Fibroblast of the aortic adventitia (primary cell): ENCODE measurements around the gene CEMIP. TPM values are rescaled to one million over a fixed set of nuclear protein-coding genes. Genes with fewer than 3 reads are reported as not detected.

Experiments
- DNase-seq: peaks from one replicate; pipeline ENCODE4 v3.0.0-alpha.2; 2010; ENCODE audit warnings: low read depth
- H3K4me3 ChIP-seq: 2 replicates; pipeline ENCODE4 v1.5.1; 2011; ENCODE audit warnings: low read depth, mild to moderate bottlenecking, control low read depth, low read length, moderate library complexity
- total RNA-seq: library from RNA; depleted of rRNA; stranded (reverse); fragments of >200 nt; gene quantifications from 2 replicates; pipeline ENCODE4 v1.2.3, GENCODE V29; 2012; ENCODE audit warnings: low replicate concordance
- TF ChIP-seq, protein P1 (sequence below): IDR thresholded peaks from 2 replicates; pipeline ENCODE4 v1.5.1; 2011; ENCODE audit warnings: mild to moderate bottlenecking, low read length, control low read depth, inconsistent platforms; ENCODE audit not compliant: insufficient read depth

Gene CEMIP
- total RNA-seq, 1 donor: 225 TPM

DNA sequence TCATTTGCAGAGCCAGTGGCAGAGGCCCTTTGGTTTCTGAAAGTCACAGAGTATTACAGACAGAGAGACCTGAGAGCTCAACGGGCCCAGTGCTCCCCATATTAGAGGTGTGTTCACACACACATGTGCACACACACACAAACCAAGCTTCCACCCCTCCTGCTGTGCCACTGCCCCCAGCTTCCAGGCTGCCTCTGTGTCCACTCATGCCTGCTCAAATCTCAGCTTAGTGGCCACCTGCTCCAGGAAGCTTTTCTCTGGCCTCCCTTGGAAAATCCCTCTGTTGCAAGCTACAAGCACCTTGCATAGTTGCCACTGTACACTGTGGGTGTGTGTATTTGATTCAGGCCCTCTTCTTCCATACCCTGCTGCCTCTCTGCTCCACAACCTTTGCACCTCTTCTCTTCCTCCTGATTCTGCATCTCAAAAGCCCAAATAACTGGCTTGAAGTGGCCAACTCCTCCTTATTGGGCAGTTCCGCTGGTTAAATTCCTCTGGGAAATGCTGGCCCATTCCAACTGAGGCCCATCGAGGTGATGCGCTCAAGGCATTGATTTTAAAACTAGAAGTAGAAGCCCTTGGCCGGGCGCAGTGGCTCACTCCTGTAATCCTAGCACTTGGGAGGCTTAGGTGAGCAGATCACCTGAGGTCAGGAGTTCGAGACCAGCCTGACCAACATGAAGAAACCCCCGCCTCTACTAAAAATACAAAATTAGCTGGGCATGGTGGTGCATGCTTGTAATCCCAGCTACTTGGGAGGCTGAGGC is 187.4 kb downstream of the CEMIP start:
- H3K4me3 ChIP-seq: no peak overlapping the region
- DNase-seq: no peak
- TF ChIP-seq, protein P1, sequence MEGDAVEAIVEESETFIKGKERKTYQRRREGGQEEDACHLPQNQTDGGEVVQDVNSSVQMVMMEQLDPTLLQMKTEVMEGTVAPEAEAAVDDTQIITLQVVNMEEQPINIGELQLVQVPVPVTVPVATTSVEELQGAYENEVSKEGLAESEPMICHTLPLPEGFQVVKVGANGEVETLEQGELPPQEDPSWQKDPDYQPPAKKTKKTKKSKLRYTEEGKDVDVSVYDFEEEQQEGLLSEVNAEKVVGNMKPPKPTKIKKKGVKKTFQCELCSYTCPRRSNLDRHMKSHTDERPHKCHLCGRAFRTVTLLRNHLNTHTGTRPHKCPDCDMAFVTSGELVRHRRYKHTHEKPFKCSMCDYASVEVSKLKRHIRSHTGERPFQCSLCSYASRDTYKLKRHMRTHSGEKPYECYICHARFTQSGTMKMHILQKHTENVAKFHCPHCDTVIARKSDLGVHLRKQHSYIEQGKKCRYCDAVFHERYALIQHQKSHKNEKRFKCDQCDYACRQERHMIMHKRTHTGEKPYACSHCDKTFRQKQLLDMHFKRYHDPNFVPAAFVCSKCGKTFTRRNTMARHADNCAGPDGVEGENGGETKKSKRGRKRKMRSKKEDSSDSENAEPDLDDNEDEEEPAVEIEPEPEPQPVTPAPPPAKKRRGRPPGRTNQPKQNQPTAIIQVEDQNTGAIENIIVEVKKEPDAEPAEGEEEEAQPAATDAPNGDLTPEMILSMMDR: no peak

DNA sequence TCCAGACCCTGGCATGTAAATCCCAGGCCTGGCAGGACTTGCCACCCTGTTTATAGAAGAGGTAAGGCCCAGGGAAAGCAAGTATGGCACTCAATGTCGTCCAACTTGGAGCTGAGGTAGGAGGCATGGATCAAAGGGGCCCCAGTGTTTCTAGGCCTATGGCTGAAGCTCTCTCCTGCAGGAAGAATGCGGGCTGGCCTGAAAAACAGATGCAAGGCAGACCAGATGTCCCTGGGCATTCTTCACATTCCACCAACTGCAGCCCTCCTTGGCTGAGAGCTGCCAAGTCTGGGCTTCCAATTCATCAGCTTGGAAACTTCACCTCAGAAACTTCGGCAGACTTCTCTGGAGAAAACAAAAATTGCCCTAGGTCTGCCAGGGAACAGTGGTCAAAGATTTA is 188.3 kb downstream of the CEMIP start:
- H3K4me3 ChIP-seq: no peak overlapping the region
- TF ChIP-seq, protein P1: no peak
- peak; percentile 89 for DNase-seq

DNA sequence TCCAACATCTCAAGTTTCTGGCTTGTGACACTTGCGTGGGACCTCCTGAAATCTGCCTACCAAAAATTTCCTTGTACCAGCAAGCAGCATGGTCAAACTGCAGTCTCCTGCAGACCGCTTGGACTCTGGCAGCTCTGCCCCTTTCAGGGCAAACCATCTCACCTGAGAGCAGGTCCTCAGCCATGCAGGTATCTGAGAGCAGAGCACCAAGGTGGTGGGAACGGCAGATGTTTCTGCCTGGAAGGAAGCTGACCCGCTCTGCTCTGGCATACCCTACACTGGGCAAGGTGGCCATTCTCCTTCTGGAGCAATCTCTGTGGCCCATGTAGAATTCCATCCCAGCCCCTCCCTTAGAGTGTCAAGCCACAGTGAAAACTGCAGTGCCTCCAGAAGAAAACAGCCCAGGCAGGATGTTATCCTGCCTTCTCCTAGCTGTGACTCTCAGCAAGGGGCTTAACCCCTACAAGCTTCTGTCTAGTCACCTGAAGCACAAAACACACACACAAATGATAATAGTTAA is 188.9 kb downstream of the CEMIP start:
- no peak for DNase-seq
- H3K4me3 ChIP-seq: no peak overlapping the region

DNA sequence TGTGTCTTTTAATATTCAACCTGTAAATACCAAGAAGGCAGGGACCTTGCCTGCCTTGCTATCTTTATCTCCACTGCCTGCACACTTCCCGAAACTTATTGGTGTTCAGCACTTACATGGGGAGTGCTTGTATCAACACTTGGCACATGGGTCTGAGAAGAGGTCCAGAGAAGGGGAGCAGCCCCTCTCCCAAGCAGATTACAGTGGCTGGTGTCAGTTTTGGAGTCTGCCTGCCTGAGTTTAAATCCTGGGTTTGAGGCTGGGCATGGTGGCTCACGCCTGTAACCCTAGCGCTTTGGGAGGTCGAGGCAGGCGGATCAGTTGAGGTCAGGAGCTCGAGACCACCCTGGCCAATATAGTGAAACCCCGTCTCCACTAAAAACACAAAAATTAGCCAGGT is 190.1 kb downstream of the CEMIP start:
- TF ChIP-seq, protein P1: no peak
- DNase-seq: no peak
- H3K4me3 ChIP-seq: no peak overlapping the region

More for the DNA sequence above, 188.9 kb downstream of the CEMIP start:
- TF ChIP-seq, protein P1: no peak

DNA sequence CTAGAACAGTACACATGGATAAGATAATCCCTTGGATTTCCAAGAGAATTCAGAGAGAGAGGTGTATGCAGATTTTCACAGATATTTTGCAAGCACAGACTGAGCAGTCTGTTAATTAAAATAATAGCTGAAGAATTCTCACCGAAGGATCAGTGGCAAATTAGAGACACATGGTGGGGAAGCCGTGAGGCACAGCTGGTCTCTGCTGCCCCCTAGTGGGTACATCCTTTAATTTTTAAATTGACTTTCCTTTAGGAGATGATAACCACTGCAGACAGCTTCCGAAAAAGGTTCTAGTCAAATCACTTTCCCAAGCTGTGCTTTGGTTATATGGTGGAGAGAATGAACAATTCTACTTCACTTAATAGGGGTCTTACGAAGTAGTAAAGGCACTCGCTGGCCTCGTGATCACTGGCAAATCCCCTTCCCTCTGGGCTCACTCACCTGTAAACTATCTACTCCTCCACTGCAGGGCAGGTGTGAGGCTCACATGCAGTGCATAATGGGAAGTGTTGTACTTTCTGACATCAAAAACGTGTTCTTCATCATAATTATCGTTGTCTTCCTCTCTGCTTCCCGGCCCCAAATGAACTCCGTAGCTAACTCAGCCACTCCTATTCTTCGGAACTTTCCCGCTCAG is 191.0 kb downstream of the CEMIP start:
- TF ChIP-seq, protein P1: peak; percentile 72
- H3K4me3 ChIP-seq: no peak overlapping the region
- DNase-seq: peak; percentile 78

DNA sequence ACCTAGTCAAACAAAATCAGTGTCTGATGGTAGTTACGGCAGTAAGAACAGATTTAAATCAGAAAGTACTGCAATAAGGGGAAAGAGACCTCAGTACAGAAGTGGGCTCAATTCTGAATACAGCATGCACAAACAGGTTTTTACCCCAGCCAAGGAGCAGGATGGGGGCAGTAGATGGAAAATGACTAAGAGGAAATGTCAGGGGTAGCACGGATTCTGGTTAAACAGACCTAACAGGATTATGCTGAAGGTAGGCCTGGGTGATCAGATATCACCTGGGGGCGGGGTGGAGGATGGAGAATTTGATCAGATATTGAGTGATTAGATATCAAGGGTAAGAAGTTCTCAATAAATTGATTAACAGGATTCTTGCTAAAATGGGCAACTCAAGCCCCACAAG is 191.5 kb downstream of the CEMIP start:
- TF ChIP-seq, protein P1: no peak
- DNase-seq: no peak
- H3K4me3 ChIP-seq: no peak overlapping the region
